Endodermal cell (in vitro differentiated cells): ENCODE measurements around the gene ATP1A2. TPM values are rescaled to one million over a fixed set of nuclear protein-coding genes. Genes with fewer than 3 reads are reported as not detected.

Experiments
- DNase-seq: peaks from one replicate; pipeline ENCODE4 v3.0.0-alpha.2; 2017
- H3K27ac ChIP-seq: 2 replicates; pipeline ENCODE4 v1.5.1; 2013; ENCODE audit warnings: mild to moderate bottlenecking, low read depth, low read length, moderate library complexity
- H3K27me3 ChIP-seq: 2 replicates; pipeline ENCODE4 v1.6.1; 2013; ENCODE audit warnings: mild to moderate bottlenecking, low read length, moderate library complexity; ENCODE audit not compliant: insufficient read depth, control insufficient read depth, poor library complexity, severe bottlenecking
- H3K36me3 ChIP-seq: 2 replicates; pipeline ENCODE4 v1.7.0; 2013; ENCODE audit warnings: mild to moderate bottlenecking, low read length, moderate library complexity; ENCODE audit not compliant: control insufficient read depth, insufficient read depth
- H3K4me1 ChIP-seq: one replicate; pipeline ENCODE4 v1.7.0; 2013; ENCODE audit warnings: low read length; ENCODE audit not compliant: control insufficient read depth, insufficient read depth
- H3K4me3 ChIP-seq: 2 replicates; pipeline ENCODE4 v1.5.1; 2013; ENCODE audit warnings: mild to moderate bottlenecking, low read length, moderate library complexity
- H3K9ac ChIP-seq: 2 replicates; pipeline ENCODE4 v1.6.1; 2013; ENCODE audit warnings: mild to moderate bottlenecking, low read length, moderate library complexity; ENCODE audit not compliant: poor library complexity, severe bottlenecking; ENCODE audit errors: extremely low read depth
- H3K9me3 ChIP-seq: 2 replicates; pipeline ENCODE4 v1.6.1; 2013; ENCODE audit warnings: mild to moderate bottlenecking, low read length, moderate library complexity; ENCODE audit not compliant: control insufficient read depth
- H3K27ac Mint-ChIP-seq: 2 replicates; pipeline ENCODE4 v1.8.0; 2020; ENCODE audit warnings: mixed read lengths
- H3K27me3 Mint-ChIP-seq: 2 replicates; pipeline ENCODE4 v1.8.0; 2021; ENCODE audit warnings: mild to moderate bottlenecking, mixed read lengths; ENCODE audit not compliant: insufficient read depth
- H3K36me3 Mint-ChIP-seq: 2 replicates; pipeline ENCODE4 v1.8.0; 2020; ENCODE audit warnings: low read depth, mixed read lengths
- H3K4me1 Mint-ChIP-seq: 2 replicates; pipeline ENCODE4 v1.8.0; 2020; ENCODE audit warnings: mixed read lengths
- H3K4me3 Mint-ChIP-seq: 2 replicates; pipeline ENCODE4 v1.8.0; 2020; ENCODE audit warnings: mild to moderate bottlenecking, moderate library complexity, mixed read lengths
- H3K9me3 Mint-ChIP-seq: 2 replicates; pipeline ENCODE4 v1.8.0; 2020; ENCODE audit warnings: mild to moderate bottlenecking, mixed read lengths
- WGBS, 2 experiments: methylation state at CpG; one replicate each; pipeline versions ENCODE4 v1.1.5 to v1.1.7; 2013; ENCODE audit warnings: missing lambda C conversion rate in 2 of 2, mixed read lengths in 1 of 2; ENCODE audit not compliant: insufficient coverage in 1 of 2, insufficient read length in 1 of 2; 5-methylcytosine and 5-hydroxymethylcytosine counted together
- total RNA-seq, 2 donors: library from RNA; stranded (reverse); fragmentation: NEBNext Ultra II Directional in 1 of 2; extraction: Animal tissue kit (Norgen Biotek cat#: 25700) in 1 of 2; gene quantifications; 2 replicates in 1 of 2; 3 replicates in 1 of 2; pipeline ENCODE4 v1.2.1, GENCODE V29; 2021
- TF ChIP-seq, protein P1 (sequence below): fragments of 200-600 bp; sonication (generic); conservative IDR thresholded peaks from 2 replicates; pipeline ENCODE4 v1.5.0; 2021; ENCODE audit warnings: antibody characterized with exemption, mild to moderate bottlenecking

Gene ATP1A2
- total RNA-seq, 2 donors from 2014 or later: 3.0 to 3.2 TPM

DNA sequence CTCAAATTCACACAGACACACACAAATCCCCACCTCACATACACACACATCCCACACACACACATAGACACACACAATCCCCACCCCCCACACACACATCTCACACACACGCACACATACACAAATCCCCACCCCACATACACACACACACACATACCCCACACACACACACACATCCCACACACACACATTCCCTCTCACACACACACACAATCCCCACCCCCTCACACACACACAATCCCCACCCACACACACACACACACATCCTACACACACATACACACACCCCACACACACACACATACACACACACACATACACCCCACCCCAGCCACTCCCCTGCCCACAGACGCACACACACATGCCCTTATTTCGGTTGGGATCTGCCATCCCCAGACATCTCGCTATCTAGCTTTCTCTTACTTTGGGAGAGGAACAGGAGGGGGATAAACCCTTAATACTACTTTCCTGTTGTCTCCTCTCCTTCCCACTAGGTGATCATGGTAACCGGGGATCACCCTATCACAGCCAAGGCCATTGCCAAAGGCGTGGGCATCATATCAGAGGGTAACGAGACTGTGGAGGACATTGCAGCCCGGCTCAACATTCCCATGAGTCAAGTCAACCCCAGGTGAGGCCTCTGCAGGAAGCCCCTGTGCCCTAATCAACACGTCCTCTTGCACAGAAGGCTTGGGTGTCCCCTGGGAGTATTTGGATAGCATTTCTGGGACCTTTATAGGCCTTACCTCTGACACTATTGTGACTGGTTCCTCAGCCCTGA lies 18.6 kb downstream of the ATP1A2 start:
- WGBS, 2 experiments: 92 to 96% methylated on average over 7 to 9 of the region's 9 CpGs
- H3K4me1 Mint-ChIP-seq: no peaks in the 10 kb centered on the region

DNA sequence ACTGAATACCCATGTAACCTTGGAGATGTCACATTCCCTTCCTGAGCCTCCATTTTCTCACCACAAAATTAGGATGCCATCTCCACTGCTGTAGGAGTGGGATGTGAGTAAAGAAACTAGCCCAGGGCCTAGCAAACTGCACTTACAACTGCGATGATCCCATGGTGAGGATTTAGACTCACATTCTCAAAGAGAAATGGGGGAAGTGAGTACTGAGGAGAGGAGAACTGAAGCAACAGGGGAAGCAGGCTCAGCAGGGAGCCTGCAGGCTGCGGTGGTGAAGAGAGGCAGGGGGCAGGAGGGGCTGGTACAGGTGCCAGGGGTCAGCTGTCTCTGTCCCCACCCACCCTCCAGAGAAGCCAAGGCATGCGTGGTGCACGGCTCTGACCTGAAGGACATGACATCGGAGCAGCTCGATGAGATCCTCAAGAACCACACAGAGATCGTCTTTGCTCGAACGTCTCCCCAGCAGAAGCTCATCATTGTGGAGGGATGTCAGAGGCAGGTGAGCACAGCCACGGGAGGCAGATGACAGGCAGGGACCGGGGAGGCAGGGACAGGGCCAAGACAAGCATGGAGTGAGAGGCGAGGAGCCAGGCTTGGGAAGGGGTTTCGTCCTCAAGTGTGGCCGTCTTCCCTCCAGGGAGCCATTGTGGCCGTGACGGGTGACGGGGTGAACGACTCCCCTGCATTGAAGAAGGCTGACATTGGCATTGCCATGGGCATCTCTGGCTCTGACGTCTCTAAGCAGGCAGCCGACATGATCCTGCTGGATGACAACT lies 19.4 kb downstream of the ATP1A2 start:
- no peaks in the 10 kb centered on the region for H3K9me3 Mint-ChIP-seq
- no peaks in the 10 kb centered on the region for H3K36me3 Mint-ChIP-seq
- no peaks in the 10 kb centered on the region for H3K4me1 ChIP-seq
- WGBS, 2 experiments: 92 to 93% methylated on average over 10 to 20 of the region's 20 CpGs
- H3K27me3 Mint-ChIP-seq: peaks cover 1% of the 10 kb centered on the region
- no peaks in the 10 kb centered on the region for H3K36me3 ChIP-seq
- no peaks in the 10 kb centered on the region for H3K9me3 ChIP-seq
- no peak overlapping the region for H3K9ac ChIP-seq
- DNase-seq: no peak
- H3K4me3 ChIP-seq: no peak overlapping the region
- TF ChIP-seq, protein P1, sequence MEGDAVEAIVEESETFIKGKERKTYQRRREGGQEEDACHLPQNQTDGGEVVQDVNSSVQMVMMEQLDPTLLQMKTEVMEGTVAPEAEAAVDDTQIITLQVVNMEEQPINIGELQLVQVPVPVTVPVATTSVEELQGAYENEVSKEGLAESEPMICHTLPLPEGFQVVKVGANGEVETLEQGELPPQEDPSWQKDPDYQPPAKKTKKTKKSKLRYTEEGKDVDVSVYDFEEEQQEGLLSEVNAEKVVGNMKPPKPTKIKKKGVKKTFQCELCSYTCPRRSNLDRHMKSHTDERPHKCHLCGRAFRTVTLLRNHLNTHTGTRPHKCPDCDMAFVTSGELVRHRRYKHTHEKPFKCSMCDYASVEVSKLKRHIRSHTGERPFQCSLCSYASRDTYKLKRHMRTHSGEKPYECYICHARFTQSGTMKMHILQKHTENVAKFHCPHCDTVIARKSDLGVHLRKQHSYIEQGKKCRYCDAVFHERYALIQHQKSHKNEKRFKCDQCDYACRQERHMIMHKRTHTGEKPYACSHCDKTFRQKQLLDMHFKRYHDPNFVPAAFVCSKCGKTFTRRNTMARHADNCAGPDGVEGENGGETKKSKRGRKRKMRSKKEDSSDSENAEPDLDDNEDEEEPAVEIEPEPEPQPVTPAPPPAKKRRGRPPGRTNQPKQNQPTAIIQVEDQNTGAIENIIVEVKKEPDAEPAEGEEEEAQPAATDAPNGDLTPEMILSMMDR: no peak
- no peak overlapping the region for H3K27ac Mint-ChIP-seq
- H3K4me3 Mint-ChIP-seq: no peak overlapping the region
- H3K27me3 ChIP-seq: no peaks in the 10 kb centered on the region
- H3K27ac ChIP-seq: peak overlapping the region; percentile 11
- no peaks in the 10 kb centered on the region for H3K4me1 Mint-ChIP-seq

More for the DNA sequence above, 18.6 kb downstream of the ATP1A2 start:
- H3K9me3 Mint-ChIP-seq: no peaks in the 10 kb centered on the region
- H3K4me3 ChIP-seq: no peak overlapping the region
- H3K9ac ChIP-seq: no peak overlapping the region
- H3K36me3 Mint-ChIP-seq: no peaks in the 10 kb centered on the region
- no peak overlapping the region for H3K27ac ChIP-seq
- H3K27me3 ChIP-seq: no peaks in the 10 kb centered on the region
- DNase-seq: no peak
- no peak overlapping the region for H3K27ac Mint-ChIP-seq
- no peaks in the 10 kb centered on the region for H3K27me3 Mint-ChIP-seq
- no peaks in the 10 kb centered on the region for H3K4me1 ChIP-seq
- H3K4me3 Mint-ChIP-seq: no peak overlapping the region
- H3K36me3 ChIP-seq: no peaks in the 10 kb centered on the region
- H3K9me3 ChIP-seq: no peaks in the 10 kb centered on the region
- TF ChIP-seq, protein P1: no peak

DNA sequence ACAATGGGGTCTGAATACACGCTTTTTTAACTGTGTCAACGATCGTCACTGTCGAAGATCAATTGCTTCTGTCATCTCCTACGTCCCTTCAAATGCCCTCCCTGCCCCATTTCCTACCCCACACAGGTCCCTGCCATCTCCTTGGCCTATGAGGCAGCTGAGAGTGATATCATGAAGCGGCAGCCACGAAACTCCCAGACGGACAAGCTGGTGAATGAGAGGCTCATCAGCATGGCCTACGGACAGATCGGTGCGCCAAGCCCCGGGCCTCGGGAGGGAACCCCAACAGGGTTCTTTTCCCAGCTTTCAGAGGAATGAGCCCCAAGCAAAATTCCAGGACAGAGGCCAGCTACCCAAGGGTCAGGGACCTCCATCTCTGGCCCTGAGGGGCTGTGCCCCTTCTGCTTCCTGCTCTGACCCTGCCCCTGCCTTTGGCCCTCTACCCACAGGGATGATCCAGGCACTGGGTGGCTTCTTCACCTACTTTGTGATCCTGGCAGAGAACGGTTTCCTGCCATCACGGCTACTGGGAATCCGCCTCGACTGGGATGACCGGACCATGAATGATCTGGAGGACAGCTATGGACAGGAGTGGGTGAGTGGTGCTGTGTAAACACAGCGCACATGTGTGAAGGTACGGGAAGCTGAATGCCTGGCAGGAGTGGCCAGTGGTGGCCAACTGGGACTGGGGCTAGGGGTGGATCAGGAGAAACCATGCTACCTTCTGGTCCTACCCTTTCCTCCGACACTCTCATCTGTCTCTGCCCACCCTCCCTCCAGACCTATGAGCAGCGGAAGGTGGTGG lies 20.8 kb downstream of the ATP1A2 start:
- Mint-ChIP-seq H3K4me3 (no peak overlapping the region), H3K27me3 (peaks cover 3% of the 10 kb centered on the region), H3K4me1 (no peaks in the 10 kb centered on the region), H3K36me3 (no peaks in the 10 kb centered on the region), H3K9me3 (no peaks in the 10 kb centered on the region), H3K27ac (no peak overlapping the region)
- 95 to 96% methylated on average over 15 to 22 of the region's 22 CpGs for WGBS, 2 experiments
- H3K36me3 ChIP-seq: no peaks in the 10 kb centered on the region
- no peak overlapping the region for H3K4me3 ChIP-seq
- no peak for DNase-seq
- H3K4me1 ChIP-seq: no peaks in the 10 kb centered on the region
- H3K27me3 ChIP-seq: no peaks in the 10 kb centered on the region
- H3K27ac ChIP-seq: no peak overlapping the region
- H3K9me3 ChIP-seq: no peaks in the 10 kb centered on the region
- TF ChIP-seq, protein P1: no peak
- no peak overlapping the region for H3K9ac ChIP-seq
